NCI-H2029 (cell line): ENCODE results near the gene GPR183.
"Not testable (repeated sequence)": the region's sequence is repeated elsewhere in the genome, so short reads cannot be mapped to it uniquely, and the experiment has no call there.

ENCODE experiments used
- DNase-seq: peaks from one replicate; lab custom pipeline; 2025; lab: John Stamatoyannopoulos, UW

The GPR183 gene

GRCh38 chr13:99249178-99249577 lies 58.0 kb downstream of the GPR183 start:
- not testable (repeated sequence) for DNase-seq

GRCh38 chr13:99246100-99246499 lies 61.1 kb downstream of the GPR183 start:
- DNase-seq: no peak
